Activated CD4-positive, CD25-positive, alpha-beta regulatory T cell treated with anti-CD3 and anti-CD28 coated beads, Interleukin-2, amount 50 U/mL, for 72 hours (primary cell): Measurements from ENCODE around the gene NRAP.

Experiments
- DNase-seq: peaks from one replicate; pipeline ENCODE4 v3.0.0; 2021

NRAP gene

GRCh38 chr10:113557903-113558321 is 105.9 kb downstream of the NRAP start:
- DNase-seq: no peak

GRCh38 chr10:113557424-113557862 is 106.4 kb downstream of the NRAP start:
- no peak for DNase-seq

- no peak for DNase-seq
Measured at GRCh38 chr10:113555751-113556150, 108.1 kb downstream of the NRAP start.

GRCh38 chr10:113555245-113555644 is 108.6 kb downstream of the NRAP start:
- no peak for DNase-seq

GRCh38 chr10:113554214-113554613 is 109.6 kb downstream of the NRAP start:
- no peak for DNase-seq

- DNase-seq: no peak
Measured at GRCh38 chr10:113553149-113553548, 110.7 kb downstream of the NRAP start.

GRCh38 chr10:113552701-113553100 is 111.1 kb downstream of the NRAP start, which contains the start of gene HABP2:
Gene HABP2 (plus strand): TSS chr10:113553053. CDS start chr10:113553122, 69 bp downstream.
- DNase-seq: no peak

- DNase-seq: no peak
Measured at GRCh38 chr10:113552014-113552413, 111.8 kb downstream of the NRAP start.

GRCh38 chr10:113550365-113550764 is 113.5 kb downstream of the NRAP start:
- DNase-seq: no peak

- no peak for DNase-seq
Measured at GRCh38 chr10:113549856-113550255, 114.0 kb downstream of the NRAP start.

- DNase-seq: no peak
Measured at GRCh38 chr10:113547426-113547825, 116.4 kb downstream of the NRAP start.

GRCh38 chr10:113544392-113544791 is 119.4 kb downstream of the NRAP start:
- no peak for DNase-seq

- no peak for DNase-seq
Measured at GRCh38 chr10:113543107-113543955, 120.5 kb downstream of the NRAP start.

GRCh38 chr10:113541549-113541927 is 122.3 kb downstream of the NRAP start:
- DNase-seq: no peak

- DNase-seq: no peak
Measured at GRCh38 chr10:113540845-113541548, 122.8 kb downstream of the NRAP start.

GRCh38 chr10:113539789-113540188 is 124.1 kb downstream of the NRAP start:
- no peak for DNase-seq
